Osteoblast (primary cell): ENCODE measurements around the gene PIK3CB. TPM values are rescaled to one million over a fixed set of nuclear protein-coding genes. Genes with fewer than 3 reads are reported as not detected.
"Not testable (repeated sequence)": the region's sequence is repeated elsewhere in the genome, so short reads cannot be mapped to it uniquely, and the experiment has no call there.

Experiments
- DNase-seq: peaks from one replicate; pipeline ENCODE4 v3.0.0; 2011; ENCODE audit warnings: low spot score, mixed read lengths; ENCODE audit not compliant: insufficient read length; ENCODE audit errors: missing footprints
- H2AFZ ChIP-seq: 2 replicates; pipeline ENCODE4 v1.6.0; 2011; ENCODE audit warnings: mild to moderate bottlenecking, low read length
- H3K27ac ChIP-seq: 2 replicates; pipeline ENCODE4 v1.5.1; 2011; ENCODE audit warnings: mild to moderate bottlenecking, low read depth, low read length, moderate library complexity
- H3K27me3 ChIP-seq: 2 replicates; pipeline ENCODE4 v1.6.0; 2012; ENCODE audit warnings: mild to moderate bottlenecking, control low read depth, inconsistent platforms, low read length, moderate library complexity; ENCODE audit not compliant: insufficient read depth
- H3K36me3 ChIP-seq: 2 replicates; pipeline ENCODE4 v1.5.1; 2011; ENCODE audit warnings: mild to moderate bottlenecking, low read length, control low read depth, moderate library complexity; ENCODE audit not compliant: insufficient read depth
- H3K4me1 ChIP-seq: 2 replicates; pipeline ENCODE4 v1.5.1; 2011; ENCODE audit warnings: mild to moderate bottlenecking, low read length, control low read depth, moderate library complexity; ENCODE audit not compliant: insufficient read depth
- H3K4me2 ChIP-seq: 2 replicates; pipeline ENCODE4 v1.6.0; 2011; ENCODE audit warnings: mild to moderate bottlenecking, low read length; ENCODE audit not compliant: insufficient read depth
- H3K4me3 ChIP-seq: fragments of 200-600 bp; sonication (generic); 3 replicates; pipeline ENCODE4 v1.5.1; 2012; ENCODE audit warnings: mild to moderate bottlenecking, low read length, inconsistent platforms; ENCODE audit not compliant: insufficient read depth
- H3K79me2 ChIP-seq: 2 replicates; pipeline ENCODE4 v1.6.0; 2012; ENCODE audit warnings: mild to moderate bottlenecking, low read length, control low read depth, inconsistent platforms; ENCODE audit not compliant: insufficient read depth
- H3K9me3 ChIP-seq: 2 replicates; pipeline ENCODE4 v1.5.1; 2011; ENCODE audit warnings: low read depth, low read length, control low read depth
- H4K20me1 ChIP-seq: 2 replicates; pipeline ENCODE4 v1.6.0; 2012; ENCODE audit warnings: mild to moderate bottlenecking, low read length, control low read depth; ENCODE audit not compliant: insufficient read depth
- total RNA-seq: library from RNA; depleted of rRNA; stranded (reverse); fragments of >200 nt; gene quantifications from 2 replicates; pipeline ENCODE4 v1.2.3, GENCODE V29; 2012
- TF ChIP-seq, protein P1 (sequence below): IDR thresholded peaks from 2 replicates; pipeline ENCODE4 v1.5.1; 2011; ENCODE audit warnings: mild to moderate bottlenecking, low read depth, low read length, moderate library complexity; ENCODE audit errors: extremely low read depth

PIK3CB gene
- total RNA-seq, 1 donor: 14.5 TPM

GRCh38 chr3:138681463-138682220, 153.1 kb downstream of the PIK3CB start:
- Histone ChIP-seq H3K79me2 (no peaks in the 10 kb centered on the region), H3K36me3 (peaks cover 7% of the 10 kb centered on the region), H3K9me3 (no peaks in the 10 kb centered on the region), H3K27ac (no peak overlapping the region), H3K4me2 (no peak overlapping the region), H3K4me3 (no peak overlapping the region), H4K20me1 (no peaks in the 10 kb centered on the region), H3K27me3 (no peaks in the 10 kb centered on the region), H2AFZ (no peak overlapping the region), H3K4me1 (peaks cover 5% of the 10 kb centered on the region)
- DNase-seq: no peak
- TF ChIP-seq, protein P1, sequence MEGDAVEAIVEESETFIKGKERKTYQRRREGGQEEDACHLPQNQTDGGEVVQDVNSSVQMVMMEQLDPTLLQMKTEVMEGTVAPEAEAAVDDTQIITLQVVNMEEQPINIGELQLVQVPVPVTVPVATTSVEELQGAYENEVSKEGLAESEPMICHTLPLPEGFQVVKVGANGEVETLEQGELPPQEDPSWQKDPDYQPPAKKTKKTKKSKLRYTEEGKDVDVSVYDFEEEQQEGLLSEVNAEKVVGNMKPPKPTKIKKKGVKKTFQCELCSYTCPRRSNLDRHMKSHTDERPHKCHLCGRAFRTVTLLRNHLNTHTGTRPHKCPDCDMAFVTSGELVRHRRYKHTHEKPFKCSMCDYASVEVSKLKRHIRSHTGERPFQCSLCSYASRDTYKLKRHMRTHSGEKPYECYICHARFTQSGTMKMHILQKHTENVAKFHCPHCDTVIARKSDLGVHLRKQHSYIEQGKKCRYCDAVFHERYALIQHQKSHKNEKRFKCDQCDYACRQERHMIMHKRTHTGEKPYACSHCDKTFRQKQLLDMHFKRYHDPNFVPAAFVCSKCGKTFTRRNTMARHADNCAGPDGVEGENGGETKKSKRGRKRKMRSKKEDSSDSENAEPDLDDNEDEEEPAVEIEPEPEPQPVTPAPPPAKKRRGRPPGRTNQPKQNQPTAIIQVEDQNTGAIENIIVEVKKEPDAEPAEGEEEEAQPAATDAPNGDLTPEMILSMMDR: no peak

GRCh38 chr3:138680974-138681373, 153.8 kb downstream of the PIK3CB start:
- H3K79me2 ChIP-seq, H3K4me2 ChIP-seq, H3K4me3 ChIP-seq, H3K36me3 ChIP-seq, H4K20me1 ChIP-seq, H3K27ac ChIP-seq, H2AFZ ChIP-seq, H3K4me1 ChIP-seq, DNase-seq, H3K9me3 ChIP-seq, H3K27me3 ChIP-seq: not testable (repeated sequence)

GRCh38 chr3:138678874-138679392, 155.8 kb downstream of the PIK3CB start:
- no peak for DNase-seq
- H3K4me2 ChIP-seq: no peak overlapping the region
- H3K9me3 ChIP-seq: peaks cover 3% of the 10 kb centered on the region
- no peaks in the 10 kb centered on the region for H4K20me1 ChIP-seq
- TF ChIP-seq, protein P1: no peak
- H3K27ac ChIP-seq: no peak overlapping the region
- H3K4me3 ChIP-seq: no peak overlapping the region
- H3K4me1 ChIP-seq: peaks cover 3% of the 10 kb centered on the region
- no peaks in the 10 kb centered on the region for H3K27me3 ChIP-seq
- H2AFZ ChIP-seq: no peak overlapping the region
- no peaks in the 10 kb centered on the region for H3K79me2 ChIP-seq
- H3K36me3 ChIP-seq: peaks cover 7% of the 10 kb centered on the region

- Histone ChIP-seq H2AFZ (no peak overlapping the region), H3K79me2 (no peaks in the 10 kb centered on the region), H4K20me1 (no peaks in the 10 kb centered on the region), H3K9me3 (peaks cover 3% of the 10 kb centered on the region), H3K4me2 (no peak overlapping the region), H3K36me3 (peaks cover 7% of the 10 kb centered on the region), H3K4me1 (peaks cover 10% of the 10 kb centered on the region), H3K27ac (no peak overlapping the region), H3K4me3 (no peak overlapping the region), H3K27me3 (no peaks in the 10 kb centered on the region)
- TF ChIP-seq, protein P1: no peak
- DNase-seq: no peak
These were observed 156.6 kb downstream of the PIK3CB start for GRCh38 chr3:138678086-138678485.
